ENCODE results near the gene SLC25A21. TPM values are rescaled to one million over a fixed set of nuclear protein-coding genes. Genes with fewer than 3 reads are reported as not detected.

Gene SLC25A21
- polyA plus RNA-seq, 6 donors from 2014 or later, result not detected

DNA sequence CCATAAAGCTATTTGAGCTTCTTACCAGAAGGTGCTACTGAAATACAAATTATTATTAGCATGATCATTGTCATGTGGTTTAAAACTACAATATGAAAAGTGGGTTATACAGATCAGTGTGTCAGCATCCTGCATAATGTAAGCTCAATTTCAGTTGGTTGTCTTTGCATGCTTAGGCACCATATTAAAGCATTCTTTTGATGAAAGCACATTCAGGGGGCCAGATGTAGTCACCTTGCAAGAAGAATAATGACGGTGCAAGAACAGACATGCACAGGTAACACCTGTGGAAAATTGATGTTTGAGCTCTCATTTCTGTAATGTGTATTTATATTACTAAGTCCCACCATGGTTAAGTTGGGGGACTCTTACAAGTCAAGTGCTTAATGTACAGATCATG, 386.9 kb downstream of the SLC25A21 start:
- H3K9me3 Mint-ChIP-seq, result peaks cover 6 to 28% (median 12%) of the 10 kb centered on the region in 7 donors
- H3K4me3 Mint-ChIP-seq, result no peak overlapping the region
- H3K4me1 Mint-ChIP-seq, result no peaks in the 10 kb centered on the region
- DNase-seq (no peak), ATAC-seq (ENCODE audit: low read depth in 2 of 2) (no peak)
- no peaks in the 10 kb centered on the region for H3K27me3 Mint-ChIP-seq
- no peak overlapping the region for H3K27ac Mint-ChIP-seq
- H3K36me3 Mint-ChIP-seq, result no peaks in the 10 kb centered on the region

DNA sequence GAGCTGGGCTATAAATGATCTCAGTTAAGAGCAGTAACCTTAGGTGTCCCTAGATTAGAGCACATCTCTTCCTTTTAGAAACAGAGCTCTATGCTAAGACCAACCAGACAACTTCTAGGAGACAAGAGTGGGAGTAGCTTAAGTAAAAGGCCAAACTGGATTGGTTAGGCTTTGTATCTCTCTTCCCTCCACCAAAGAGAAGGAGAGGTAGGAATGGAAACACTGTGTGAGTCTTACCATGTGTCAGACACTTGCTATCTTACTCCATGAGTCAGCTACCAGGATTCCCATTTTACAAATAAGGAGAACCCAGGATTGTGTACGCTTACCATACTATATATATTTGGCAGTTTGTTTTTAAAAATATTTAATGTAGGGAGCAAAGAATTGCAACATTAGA, 387.9 kb downstream of the SLC25A21 start:
- no peaks in the 10 kb centered on the region for H3K4me1 Mint-ChIP-seq
- DNase-seq (no peak), ATAC-seq (ENCODE audit: low read depth in 2 of 2) (no peak)
- no peaks in the 10 kb centered on the region for H3K36me3 Mint-ChIP-seq
- no peak overlapping the region for H3K27ac Mint-ChIP-seq
- peaks cover 9 to 36% (median 12%) of the 10 kb centered on the region in 7 donors for H3K9me3 Mint-ChIP-seq
- H3K4me3 Mint-ChIP-seq, result no peak overlapping the region
- no peaks in the 10 kb centered on the region for H3K27me3 Mint-ChIP-seq

DNA sequence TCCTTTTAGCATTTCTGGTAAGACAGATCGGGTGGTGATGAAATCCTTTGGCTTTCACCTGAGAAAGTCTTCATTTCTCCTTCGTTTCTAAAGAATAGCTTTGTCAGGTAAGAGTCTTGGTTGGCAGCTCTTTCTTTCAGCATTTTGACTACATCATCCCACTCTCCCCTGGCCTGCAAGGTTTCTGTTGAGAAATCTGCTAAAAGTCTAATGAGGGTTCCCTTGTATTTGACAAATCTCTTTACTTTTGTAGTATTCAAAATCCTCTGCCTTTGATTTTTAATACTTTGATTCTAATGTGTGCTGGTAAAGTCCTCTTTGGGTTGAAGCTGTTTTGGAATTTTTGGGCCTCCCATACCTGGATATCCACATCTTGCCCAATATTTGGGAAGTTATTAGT, 390.5 kb downstream of the SLC25A21 start:
- H3K4me1 Mint-ChIP-seq, result no peaks in the 10 kb centered on the region
- no peaks in the 10 kb centered on the region for H3K36me3 Mint-ChIP-seq
- peaks cover 12 to 36% (median 16%) of the 10 kb centered on the region in 7 donors for H3K9me3 Mint-ChIP-seq
- H3K27ac Mint-ChIP-seq, result peak overlapping the region in 1 of 6 donors; percentile 3
- no peak for DNase-seq
- no peaks in the 10 kb centered on the region for H3K27me3 Mint-ChIP-seq
- no peak overlapping the region for H3K4me3 Mint-ChIP-seq
- ATAC-seq (ENCODE audit: low read depth in 2 of 2), result no peak

DNA sequence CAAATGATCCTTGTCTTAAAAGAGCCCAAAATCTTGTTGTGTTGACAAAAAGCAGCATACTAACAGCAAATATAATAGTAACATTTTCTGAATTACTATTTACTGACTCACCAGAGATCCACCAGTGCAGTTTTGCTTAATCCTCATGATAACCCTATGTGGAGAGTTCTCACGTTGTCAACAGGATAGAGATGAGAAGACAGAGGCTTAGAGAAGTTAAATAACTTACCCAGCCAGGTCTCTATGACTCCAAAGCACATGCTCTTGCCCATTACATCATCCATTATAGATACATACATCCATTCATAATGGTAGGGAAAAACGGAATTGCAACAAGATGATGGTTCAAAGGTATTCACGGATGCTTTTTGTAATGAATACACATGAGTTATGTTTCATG, 398.8 kb downstream of the SLC25A21 start:
- Mint-ChIP-seq H3K9me3 (peaks cover 0 to 13% (median 5%) of the 10 kb centered on the region in 7 donors), H3K36me3 (no peaks in the 10 kb centered on the region), H3K27me3 (no peaks in the 10 kb centered on the region), H3K4me3 (no peak overlapping the region), H3K27ac (no peak overlapping the region), H3K4me1 (no peaks in the 10 kb centered on the region)
- DNase-seq (no peak), ATAC-seq (ENCODE audit: low read depth in 2 of 2) (no peak)

DNA sequence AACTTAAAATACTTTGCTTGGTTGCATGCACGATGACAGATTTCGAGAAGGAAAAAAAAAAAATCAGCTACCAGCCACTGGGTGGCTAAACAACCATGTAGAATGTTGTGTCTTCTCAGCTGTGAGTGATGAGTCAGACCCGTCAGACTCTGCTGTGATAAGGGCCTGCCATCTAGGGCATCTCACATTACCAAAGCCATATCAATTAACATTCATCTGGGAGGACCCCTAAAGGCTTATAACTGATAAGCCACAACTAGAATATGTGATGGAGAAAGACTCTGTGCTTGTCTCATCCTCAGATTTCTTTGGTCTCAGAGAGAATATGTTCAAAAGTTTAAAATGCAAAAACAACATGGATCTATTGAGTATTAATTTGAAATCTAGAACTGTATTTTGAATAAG, 399.3 kb downstream of the SLC25A21 start:
- Mint-ChIP-seq H3K27ac (no peak overlapping the region), H3K27me3 (no peaks in the 10 kb centered on the region), H3K9me3 (peaks cover 0 to 12% (median 4%) of the 10 kb centered on the region in 7 donors), H3K4me1 (no peaks in the 10 kb centered on the region), H3K4me3 (no peak overlapping the region), H3K36me3 (no peaks in the 10 kb centered on the region)
- DNase-seq (no peak), ATAC-seq (ENCODE audit: low read depth in 2 of 2) (no peak)

DNA sequence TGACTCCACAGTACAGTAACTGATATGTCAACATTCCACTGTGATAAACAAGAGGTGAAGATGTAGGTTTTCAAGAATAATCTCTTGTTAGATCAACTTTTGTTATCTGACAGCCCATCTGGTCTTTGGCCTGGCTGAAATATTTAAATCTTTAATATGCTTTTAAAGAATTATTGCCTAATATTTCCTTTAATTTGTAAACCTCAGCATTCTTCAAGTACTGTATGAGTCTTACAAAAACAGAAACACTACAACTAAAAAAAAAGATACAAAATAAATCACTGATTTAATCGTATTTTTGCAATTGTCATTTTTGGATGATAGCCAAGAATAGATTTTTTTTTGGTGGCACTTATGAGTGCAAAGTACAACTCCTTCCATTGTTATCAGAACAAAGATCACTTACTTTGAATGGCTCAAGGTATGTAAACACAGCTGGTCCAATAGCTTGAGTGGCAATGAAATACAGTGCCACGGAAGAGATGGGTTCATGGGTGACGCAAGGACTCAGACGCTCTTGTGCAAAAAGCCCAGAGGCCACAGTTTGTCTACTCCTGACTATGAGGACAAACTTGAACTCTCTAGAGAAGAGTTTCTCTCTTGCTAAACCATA, 401.3 kb downstream of the SLC25A21 start:
- H3K27ac Mint-ChIP-seq, result no peak overlapping the region
- DNase-seq (no peak), ATAC-seq (ENCODE audit: low read depth in 2 of 2) (no peak)
- peaks cover 0 to 8% (median 0%) of the 10 kb centered on the region in 7 donors for H3K9me3 Mint-ChIP-seq
- no peak overlapping the region for H3K4me3 Mint-ChIP-seq
- no peaks in the 10 kb centered on the region for H3K36me3 Mint-ChIP-seq
- H3K27me3 Mint-ChIP-seq, result no peaks in the 10 kb centered on the region
- H3K4me1 Mint-ChIP-seq, result no peaks in the 10 kb centered on the region

DNA sequence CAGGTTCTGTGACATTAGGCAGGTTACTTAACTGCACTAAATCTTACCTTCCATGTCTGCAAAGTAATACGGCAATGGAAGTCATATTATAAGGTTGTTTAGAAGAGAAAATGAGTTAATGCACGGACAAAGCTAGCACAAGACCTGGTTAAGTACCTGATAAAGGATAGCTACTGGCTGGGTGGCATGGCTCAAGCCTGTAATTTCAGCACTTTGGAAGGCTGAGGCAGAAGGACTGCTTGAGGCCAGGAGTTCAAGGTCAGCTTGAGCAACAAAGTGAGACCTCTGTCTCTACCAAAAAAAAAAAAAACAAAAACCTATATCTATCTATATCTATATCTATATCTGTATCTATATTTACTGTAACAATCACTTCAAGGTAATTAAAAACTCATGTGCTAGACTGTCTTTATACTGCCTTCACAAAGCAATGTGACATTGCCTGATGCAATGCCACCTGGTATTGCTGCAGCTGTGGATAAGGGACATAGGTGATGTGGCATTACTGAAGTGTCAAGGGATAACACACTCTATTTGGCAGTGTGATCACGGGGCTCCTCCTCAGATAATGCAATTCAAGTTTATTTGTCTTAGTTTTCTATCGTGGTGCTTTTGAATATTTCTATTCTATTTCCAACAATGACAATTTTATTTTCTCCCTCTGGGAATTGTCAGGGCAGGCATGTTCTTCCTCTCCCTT, 403.6 kb downstream of the SLC25A21 start:
- Mint-ChIP-seq H3K4me3 (no peak overlapping the region), H3K4me1 (no peaks in the 10 kb centered on the region), H3K27ac (no peak overlapping the region), H3K27me3 (no peaks in the 10 kb centered on the region), H3K9me3 (peaks cover 0 to 4% (median 0%) of the 10 kb centered on the region in 7 donors), H3K36me3 (no peaks in the 10 kb centered on the region)
- no peak for DNase-seq
- ATAC-seq (ENCODE audit: low read depth in 2 of 2), result no peak

DNA sequence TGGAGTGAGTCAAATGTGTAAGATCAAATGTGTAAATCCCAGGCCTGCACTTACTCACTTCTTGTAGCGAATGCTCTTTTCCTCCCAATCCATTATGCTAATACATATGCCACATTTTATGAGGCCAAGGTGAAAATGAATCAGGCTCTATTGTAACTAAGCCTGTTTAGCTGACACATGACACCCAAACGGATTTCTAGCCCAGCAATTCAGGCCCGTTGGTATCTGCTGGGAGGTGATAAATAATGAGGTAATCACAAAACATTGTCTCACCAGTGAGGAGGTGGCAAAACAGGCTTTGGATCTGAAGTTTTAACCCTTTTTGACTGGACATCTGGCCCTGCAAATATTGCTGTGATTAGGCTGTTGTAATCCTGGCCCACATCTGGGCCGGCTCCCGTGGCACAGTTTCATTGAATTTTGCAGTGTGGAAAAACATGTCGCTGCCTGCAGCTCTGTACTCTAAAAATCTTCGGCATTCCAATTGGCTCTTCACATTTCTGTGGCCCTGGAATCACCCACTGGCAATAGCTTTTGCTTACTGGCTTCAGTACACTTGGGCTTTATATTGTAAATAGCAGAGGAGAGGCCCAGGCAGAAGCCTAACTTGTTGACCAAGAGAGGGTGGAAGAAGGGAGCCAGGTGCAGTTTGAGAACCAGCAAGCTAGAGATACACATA, 404.7 kb downstream of the SLC25A21 start:
- H3K27ac Mint-ChIP-seq, result no peak overlapping the region
- no peak for ATAC-seq (ENCODE audit: low read depth in 2 of 2)

DNA sequence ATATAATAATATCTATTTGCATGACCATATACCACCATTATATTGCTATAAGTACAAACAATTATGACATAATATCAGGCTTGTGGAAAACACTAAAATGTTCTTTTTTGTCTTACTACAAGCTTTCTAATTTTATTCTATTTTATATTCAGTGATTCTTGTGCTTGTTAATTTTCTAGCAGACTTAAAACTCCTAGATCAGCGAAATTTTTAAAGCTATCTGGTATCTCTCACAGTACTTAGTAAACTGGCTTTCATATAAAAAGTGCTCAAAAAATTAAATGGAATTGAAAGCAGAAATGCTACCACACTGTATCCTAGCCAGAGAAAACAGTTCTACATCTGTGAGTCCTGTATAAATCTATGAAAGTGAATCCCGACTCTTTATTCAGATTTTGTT, 405.4 kb downstream of the SLC25A21 start:
- no peaks in the 10 kb centered on the region for H3K27me3 Mint-ChIP-seq
- no peaks in the 10 kb centered on the region for H3K4me1 Mint-ChIP-seq
- H3K27ac Mint-ChIP-seq, result no peak overlapping the region
- DNase-seq, result no peak
- no peak overlapping the region for H3K4me3 Mint-ChIP-seq
- H3K36me3 Mint-ChIP-seq, result no peaks in the 10 kb centered on the region
- ATAC-seq (ENCODE audit: low read depth in 2 of 2), result no peak
- H3K9me3 Mint-ChIP-seq, result peaks cover 0 to 2% (median 0%) of the 10 kb centered on the region in 7 donors

More for the DNA sequence above, 404.7 kb downstream of the SLC25A21 start:
- Mint-ChIP-seq H3K4me3 (no peak overlapping the region), H3K27me3 (no peaks in the 10 kb centered on the region), H3K4me1 (no peaks in the 10 kb centered on the region), H3K36me3 (no peaks in the 10 kb centered on the region), H3K9me3 (peaks cover 0 to 2% (median 0%) of the 10 kb centered on the region in 7 donors)
- no peak for DNase-seq

DNA sequence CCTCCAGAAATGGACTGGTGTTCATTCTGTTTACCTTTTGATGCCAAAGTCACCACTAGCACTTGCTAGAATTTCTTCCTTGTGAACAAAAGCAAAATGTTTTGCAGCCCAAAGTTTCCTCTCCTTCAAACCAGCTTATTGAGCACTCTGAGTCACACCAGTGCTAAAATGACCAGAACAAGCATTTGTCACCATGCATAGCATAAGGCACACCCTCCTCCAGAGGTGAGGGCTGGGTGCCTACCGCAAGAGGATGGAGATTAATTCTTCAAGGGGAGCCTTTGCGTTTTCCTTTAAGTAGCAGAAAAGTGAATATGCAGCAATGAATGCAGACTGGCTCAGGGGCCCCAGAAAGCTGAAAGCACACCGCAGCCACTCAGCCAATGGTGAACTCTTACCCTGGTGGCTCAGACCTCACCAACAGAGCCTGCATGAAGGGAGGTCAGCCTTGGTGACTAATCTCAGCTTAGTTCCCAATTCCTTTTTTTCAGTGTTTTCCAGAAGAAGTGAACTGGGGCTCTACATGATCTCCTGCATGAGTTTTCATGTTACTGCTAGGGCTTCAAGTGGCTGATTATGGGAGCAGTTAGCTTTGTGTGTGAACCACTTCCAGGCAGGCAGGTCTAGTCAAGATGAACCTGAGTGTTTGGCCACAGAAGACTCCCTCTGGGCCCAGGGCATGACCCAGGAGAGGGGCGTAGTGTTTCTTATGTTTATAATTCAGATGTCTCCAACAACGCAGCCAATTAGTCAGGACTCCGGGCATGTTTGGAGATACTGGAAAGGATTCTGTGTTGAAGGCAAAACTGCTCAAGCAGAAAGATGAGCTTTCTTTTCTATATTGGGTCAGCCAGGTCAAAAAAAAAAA, 414.4 kb downstream of the SLC25A21 start:
- Mint-ChIP-seq H3K4me3 (no peak overlapping the region), H3K27me3 (no peaks in the 10 kb centered on the region), H3K9me3 (peaks cover 2 to 21% (median 5%) of the 10 kb centered on the region in 7 donors), H3K4me1 (no peaks in the 10 kb centered on the region), H3K36me3 (peaks cover 0 to 7% of the 10 kb centered on the region in 2 donors), H3K27ac (no peak overlapping the region)
- ATAC-seq (ENCODE audit: low read depth in 2 of 2) (no peak), DNase-seq (no peak)

DNA sequence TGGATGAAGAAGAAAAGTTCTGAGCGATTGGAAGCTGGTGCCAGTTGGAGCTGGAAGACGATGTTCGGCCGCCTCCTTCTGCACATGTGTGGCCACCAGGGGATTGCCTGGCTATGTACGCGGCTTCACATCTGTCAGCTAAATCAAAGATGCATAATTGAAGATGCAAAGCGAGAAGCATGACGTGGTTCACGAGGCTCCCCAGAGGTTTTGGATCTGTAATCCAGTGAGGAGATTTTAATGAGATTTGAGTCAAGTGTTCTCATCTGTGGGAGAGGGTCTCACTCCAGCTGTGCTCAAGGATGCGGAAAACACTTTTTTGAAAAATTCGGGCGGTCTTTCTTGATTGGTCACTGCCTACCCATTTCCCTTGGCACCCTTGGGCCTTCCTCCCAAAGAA, 416.2 kb downstream of the SLC25A21 start:
- Mint-ChIP-seq H3K9me3 (peaks cover 4 to 31% (median 10%) of the 10 kb centered on the region in 7 donors), H3K27me3 (peaks cover 0 to 3% (median 0%) of the 10 kb centered on the region in 3 donors), H3K27ac (no peak overlapping the region), H3K4me1 (no peaks in the 10 kb centered on the region), H3K4me3 (no peak overlapping the region), H3K36me3 (peaks cover 0 to 7% of the 10 kb centered on the region in 2 donors)
- no peak for DNase-seq
- ATAC-seq (ENCODE audit: low read depth in 2 of 2), result no peak

DNA sequence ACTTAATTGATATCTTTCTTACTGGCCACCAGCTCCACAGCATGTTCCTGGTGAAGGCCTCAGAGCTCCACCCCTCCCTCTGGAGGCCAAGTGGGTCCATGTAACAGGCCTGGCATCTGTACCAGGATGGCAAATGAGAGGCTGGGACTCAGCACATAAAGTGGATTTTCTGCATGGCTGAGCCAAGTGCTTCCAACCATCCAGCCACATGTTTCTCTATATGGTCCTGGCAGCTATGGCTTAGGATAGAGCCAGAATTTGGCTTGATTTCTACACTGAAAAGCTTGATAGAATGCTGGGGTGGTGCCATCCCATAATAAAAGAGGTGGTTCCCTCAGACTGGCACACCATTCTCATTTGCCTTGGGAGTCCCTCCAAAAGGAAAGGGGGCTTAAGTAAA, 416.6 kb downstream of the SLC25A21 start:
- no peak overlapping the region for H3K4me3 Mint-ChIP-seq
- peaks cover 0 to 7% of the 10 kb centered on the region in 2 donors for H3K36me3 Mint-ChIP-seq
- H3K27me3 Mint-ChIP-seq, result peaks cover 0 to 3% (median 0%) of the 10 kb centered on the region in 3 donors
- H3K27ac Mint-ChIP-seq, result no peak overlapping the region
- H3K9me3 Mint-ChIP-seq, result peaks cover 4 to 31% (median 10%) of the 10 kb centered on the region in 7 donors
- H3K4me1 Mint-ChIP-seq, result no peaks in the 10 kb centered on the region
- ATAC-seq (ENCODE audit: low read depth in 2 of 2) (no peak), DNase-seq (no peak)

DNA sequence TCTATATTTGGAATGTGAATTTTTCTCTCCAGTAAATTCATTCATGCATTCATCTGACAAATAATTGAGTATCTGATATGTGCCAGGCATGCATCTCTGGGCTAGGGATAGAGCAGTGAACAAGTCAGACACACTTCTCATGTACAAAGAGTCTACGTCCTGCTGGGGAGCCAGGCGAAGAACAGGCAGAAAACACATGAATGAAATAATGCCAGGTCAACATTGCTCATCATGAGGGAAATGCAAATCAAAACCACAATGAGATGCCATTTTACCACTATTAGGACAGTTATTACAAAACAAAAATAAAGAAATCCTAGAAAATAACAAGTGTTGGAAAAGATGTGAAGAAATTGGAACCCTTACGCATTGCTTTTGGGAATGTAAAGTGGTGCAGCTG, 420.5 kb downstream of the SLC25A21 start:
- Mint-ChIP-seq H3K9me3 (peaks cover 2 to 38% (median 12%) of the 10 kb centered on the region in 7 donors), H3K27me3 (peaks cover 0 to 9% (median 8%) of the 10 kb centered on the region in 3 donors), H3K4me1 (no peaks in the 10 kb centered on the region), H3K4me3 (no peak overlapping the region), H3K36me3 (peaks cover 0 to 7% of the 10 kb centered on the region in 2 donors), H3K27ac (no peak overlapping the region)
- ATAC-seq (ENCODE audit: low read depth in 2 of 2) (no peak), DNase-seq (no peak)

Measured in naive B cell (primary cell).